HL-60/S4 treated with retinoic acid at 250 ng/mL for 4 days and 3 days (cell line): Measurements from ENCODE around the gene GJE1.
"Not testable (repeated sequence)": the region's sequence is repeated elsewhere in the genome, so short reads cannot be mapped to it uniquely, and the experiment has no call there.

Experiments used
- in situ Hi-C: fragments of 300-500 bp; cut with MboI; formaldehyde crosslinking; loops from 2 replicates; pipeline ENCODE4 v1.7.0; 2022; ENCODE audit warnings: low sequenced_read_pairs

GJE1 gene

GRCh38 chr6:142132625-142133024 is at the start of gene GJE1:
TSS of gene GJE1 (plus strand) at chr6:142132925. CDS start at chr6:142133159, 234 bp downstream.
- in situ Hi-C loops, result no loop called here

DNA sequence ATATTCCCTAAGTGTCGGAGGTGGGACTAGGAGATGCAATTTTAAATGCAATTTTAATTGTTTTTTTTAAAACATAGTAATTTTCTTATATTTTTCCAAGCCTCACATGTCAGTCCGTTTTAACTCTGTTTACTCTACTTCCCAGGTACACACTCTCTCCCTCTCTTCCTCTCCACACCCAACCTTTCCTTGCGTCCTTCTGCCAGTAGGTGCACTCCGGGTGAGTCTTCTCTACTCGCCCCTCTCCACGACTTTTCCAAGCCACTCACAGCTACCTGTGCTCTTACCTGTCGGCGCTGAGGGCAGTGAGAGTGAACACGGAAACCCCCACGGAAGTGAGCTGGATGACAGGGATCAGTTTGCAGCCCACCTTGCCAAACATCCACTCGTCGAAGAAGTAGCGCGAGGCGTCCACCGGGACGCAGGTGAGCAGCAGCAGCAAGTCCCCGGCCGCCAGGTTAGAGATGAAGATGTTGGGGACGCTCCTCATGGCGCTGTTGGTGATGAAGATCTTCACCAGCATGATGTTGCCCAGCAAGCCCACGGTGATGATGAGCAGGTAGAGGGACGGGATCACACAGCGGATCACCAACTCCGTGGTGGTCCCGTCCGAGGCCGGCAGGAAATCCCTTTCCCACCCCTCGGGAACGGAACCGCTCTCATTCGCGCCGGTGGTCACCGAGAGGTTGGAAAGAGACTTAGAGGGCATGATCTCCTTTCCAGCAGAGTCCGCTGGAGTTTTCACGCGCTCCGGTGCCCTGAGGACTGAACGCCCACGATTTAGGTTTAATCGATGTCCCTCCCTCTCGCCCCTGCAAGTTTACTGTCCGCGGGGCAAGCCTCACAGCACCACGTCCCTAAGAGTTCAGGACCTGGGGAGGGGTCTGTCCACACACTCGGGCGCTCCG is 44.5 kb upstream of the GJE1 start:
- in situ Hi-C loops, result no loop called here

DNA sequence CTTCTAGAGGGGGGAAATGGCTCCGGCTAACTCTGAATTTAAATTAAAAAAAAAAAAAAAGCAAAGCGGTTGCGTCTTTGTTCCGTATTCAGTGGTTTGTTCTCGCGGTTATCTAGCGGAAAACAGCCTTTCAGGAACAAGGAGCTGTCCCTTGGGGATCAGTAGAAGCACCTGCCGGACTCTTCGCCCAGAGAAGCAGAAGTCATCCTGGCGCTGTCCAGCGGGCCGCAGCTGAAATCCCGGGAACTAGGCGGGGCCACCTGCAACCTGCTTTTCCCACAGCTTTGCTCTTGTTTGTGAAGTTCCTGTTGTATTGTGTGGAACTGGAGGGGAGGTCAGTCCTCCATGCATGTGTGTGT is 43.9 kb upstream of the GJE1 start:
- in situ Hi-C loops, result no loop called here

- in situ Hi-C loops, result not testable (repeated sequence)
These were observed 27.9 kb upstream of the GJE1 start for GRCh38 chr6:142104820-142105219.

DNA sequence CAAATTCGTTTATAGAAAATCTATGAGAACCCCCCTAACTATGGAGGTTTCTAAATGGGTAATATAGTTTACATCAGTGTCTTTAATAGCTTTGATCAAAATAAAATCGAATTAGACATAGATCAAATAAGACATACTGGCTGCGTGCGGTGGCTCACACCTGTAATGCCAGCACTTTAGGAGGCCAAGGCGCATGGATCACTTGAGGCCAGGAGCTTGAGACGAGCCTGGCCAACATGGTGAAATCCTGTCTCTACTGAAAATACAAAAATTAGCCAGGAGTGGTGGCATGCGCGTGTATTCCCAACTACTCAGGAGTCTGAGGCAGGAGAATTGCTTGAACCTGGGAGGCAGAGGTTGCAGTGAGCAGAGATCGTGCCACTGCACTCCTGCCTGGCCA is 21.9 kb upstream of the GJE1 start:
- in situ Hi-C loops, result not testable (repeated sequence)

DNA sequence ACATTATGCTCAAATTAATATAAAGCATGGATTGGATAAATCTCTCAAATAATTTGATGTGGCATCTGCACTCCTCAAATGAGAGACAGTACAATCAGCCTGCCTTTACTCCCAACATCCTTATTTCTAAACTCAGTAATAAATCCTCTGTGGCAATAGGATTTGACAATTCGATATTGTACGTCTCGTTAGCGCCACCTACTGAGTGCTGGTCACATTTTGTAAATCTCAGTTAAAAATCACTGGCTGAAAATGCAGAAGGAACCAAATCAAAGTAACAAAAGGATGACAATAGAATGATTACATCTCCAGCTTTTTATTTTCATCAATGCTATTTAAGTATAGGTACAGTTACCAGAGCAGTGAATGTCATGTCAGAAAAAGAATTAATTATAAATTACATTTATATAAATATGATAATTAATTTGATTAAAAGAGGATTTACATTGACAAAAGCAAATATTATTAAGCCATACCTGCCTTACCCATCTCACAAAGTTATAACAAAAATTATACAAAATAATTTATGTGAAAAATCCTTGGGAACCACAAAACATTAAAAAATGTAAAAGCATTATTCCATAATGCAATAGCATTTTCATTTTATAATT is 20.2 kb upstream of the GJE1 start:
- in situ Hi-C loops, result no loop called here

DNA sequence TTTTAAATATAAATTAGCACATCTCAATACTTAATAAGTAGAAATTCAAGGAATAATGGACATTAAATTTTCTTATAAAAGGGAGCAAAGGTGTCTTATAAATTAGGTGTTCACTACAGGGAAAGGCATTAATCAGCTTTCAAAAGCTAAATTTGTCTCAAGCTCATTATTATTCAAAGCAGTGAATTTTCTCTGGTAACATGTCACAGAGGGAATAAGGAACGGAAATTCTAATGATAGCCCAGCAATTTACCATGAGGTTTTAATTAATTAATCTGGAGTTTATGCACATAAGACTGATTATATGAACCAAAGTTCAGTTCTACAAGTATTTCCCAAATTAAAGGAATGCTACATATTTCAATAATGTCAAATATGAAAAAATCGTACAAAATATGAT is 15.4 kb upstream of the GJE1 start:
- in situ Hi-C loops, result no loop called here

DNA sequence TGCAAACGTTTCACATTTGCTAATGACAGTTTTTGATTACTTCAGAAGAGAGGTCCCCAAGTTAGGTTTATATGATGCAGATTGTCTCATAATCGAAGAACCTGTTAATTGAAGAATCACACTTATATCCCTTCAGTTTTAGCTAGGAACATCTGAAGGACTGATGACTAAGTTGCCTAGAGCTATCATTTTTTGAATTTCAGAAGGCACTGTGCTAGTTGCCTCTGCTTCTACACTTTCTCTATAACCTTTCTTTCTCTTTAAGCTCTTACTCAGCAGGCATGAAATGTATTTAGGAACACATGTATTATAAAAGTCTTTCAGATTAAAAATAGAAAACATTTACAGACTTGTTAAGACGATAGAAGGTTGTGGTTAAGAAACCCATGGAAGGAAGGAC is 14.4 kb upstream of the GJE1 start:
- in situ Hi-C loops, result no loop called here

DNA sequence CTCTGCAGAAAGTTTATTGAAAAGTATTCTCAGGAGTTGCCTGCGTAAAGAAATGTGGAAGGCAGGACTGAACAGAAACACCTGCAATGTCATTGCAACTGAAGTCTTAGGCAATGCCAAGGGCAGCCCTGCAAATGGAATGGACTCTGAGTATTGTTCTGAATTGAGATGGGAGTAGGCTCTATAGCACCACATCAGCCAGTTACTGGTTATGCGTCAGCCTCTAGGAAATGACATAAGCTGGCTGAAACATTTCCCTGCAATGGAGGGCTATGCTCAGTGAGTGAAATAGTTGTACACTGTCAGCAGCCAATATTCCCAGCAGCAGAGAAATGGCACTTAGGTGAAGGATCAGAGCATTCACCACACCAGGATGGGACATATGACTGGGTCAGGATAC is 13.8 kb upstream of the GJE1 start:
- in situ Hi-C loops, result no loop called here

GRCh38 chr6:142121342-142121741 is 11.4 kb upstream of the GJE1 start:
- in situ Hi-C loops, result no loop called here

DNA sequence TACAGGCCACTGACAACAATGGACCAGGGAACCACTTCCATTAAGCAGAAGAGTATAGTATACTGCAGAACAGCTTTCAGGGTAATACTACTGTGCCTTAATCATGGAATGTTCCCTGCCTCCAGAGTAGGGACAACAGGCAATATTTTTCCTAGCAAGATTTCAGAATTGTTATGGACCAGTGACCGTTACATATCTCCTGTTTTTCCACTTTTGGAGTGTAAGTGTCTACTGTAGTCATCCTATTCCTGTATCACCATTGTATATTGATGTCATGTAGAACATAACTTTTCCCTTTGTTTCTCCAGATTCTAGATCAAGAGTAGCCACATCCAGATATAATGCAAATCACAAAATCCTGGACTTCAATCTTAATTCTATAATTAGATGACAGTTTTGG is 1.9 kb upstream of the GJE1 start:
- in situ Hi-C loops, result no loop called here

DNA sequence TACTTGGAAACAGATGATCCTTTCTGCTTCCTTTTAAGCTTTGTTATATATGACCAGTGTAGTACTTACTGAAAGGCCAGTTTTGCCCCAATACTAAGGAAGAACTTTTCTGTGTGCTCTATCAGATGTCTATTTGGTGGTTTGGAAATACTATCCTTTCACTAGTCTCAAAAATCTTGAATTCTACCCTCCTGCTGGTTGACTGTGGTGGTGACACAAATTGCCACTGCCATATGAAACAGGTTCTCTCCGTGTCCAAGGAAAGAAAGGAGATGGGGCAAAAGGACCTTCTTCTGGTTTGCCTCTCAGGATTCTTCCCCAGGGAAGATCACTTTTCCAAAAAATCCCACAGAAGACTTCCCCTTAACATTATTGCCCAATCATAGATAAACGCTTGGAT is 6.2 kb downstream of the GJE1 start:
- in situ Hi-C loops, result no loop called here

DNA sequence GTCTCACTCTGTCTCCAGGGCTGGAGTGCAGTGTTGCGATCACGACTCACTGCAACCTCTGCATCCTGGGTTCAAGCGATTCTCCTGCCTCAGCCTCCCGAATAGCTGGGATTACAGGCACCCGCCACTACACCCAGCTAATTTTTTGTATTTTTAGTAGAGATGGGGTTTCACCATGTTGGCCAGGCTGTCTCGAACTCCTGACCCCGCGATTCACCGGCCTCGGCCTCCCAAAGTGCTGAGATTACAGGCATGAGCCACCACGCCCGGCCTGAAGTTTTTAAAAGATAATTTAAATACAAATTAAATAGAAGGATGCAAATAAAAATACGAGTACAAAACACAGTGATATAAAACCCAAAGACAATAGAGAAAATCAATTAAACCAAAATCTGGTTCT is 8.8 kb downstream of the GJE1 start:
- in situ Hi-C loops, result not testable (repeated sequence)

- in situ Hi-C loops, result no loop called here
These were observed 14.3 kb downstream of the GJE1 start, which contains the start of the genes NMBR and VTA1 for GRCh38 chr6:142146828-142147662. TSS of gene NMBR (minus strand) at chr6:142147122. CDS start at chr6:142088658, 58,464 bp downstream. TSS of gene VTA1 (plus strand) at chr6:142147263. CDS start at chr6:142147288, 25 bp downstream.

DNA sequence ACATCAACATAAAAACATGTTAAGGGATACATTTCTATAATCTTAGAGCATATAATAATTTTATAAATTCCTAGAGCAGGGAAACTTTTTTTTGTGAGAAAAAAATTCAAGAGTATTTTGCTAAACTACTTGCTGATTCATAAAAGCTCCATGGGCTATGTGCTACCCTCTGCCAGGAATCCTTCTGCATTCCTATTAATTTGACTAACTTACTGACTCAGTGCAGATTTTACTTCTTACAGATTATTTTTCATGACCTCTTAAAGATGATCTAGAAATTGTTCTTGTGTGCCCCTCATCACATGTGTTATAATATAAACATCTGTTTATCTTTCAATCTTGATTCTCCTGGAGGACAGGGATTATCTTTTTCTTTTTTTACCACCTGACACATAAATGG is 20.0 kb downstream of the GJE1 start:
- in situ Hi-C loops, result loop anchor here (25.0 kb wide), 1 partner anchor 235 kb away; no protein-coding TSS in a partner anchor

DNA sequence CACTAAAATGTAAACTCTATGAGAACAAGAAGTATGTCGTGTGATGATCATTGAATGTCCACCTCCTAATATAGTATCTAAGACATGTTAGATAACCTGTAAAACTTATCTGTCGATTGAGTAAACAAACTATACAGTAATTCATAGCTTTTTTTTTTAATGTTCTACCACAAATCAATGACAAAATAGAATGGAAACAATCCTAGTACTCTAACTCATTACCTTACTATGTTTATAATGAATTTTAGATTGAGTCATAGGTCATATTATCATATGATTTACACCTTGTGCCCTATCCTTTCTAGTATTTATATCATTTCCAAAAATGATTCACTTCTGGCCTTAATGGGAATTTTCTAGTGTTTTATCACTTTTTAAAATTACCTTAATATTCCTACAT is 20.5 kb downstream of the GJE1 start:
- in situ Hi-C loops, result loop anchor here (25.0 kb wide), 1 partner anchor 234 kb away; no protein-coding TSS in a partner anchor

GRCh38 chr6:142154336-142154735 is 21.6 kb downstream of the GJE1 start:
- in situ Hi-C loops, result loop anchor here (25.0 kb wide), 1 partner anchor 233 kb away; no protein-coding TSS in a partner anchor

- in situ Hi-C loops, result loop anchor here (25.0 kb wide), 1 partner anchor 232 kb away; no protein-coding TSS in a partner anchor
These were observed 22.4 kb downstream of the GJE1 start for GRCh38 chr6:142155091-142155490.

GRCh38 chr6:142155895-142156757 is 23.4 kb downstream of the GJE1 start:
- in situ Hi-C loops, result loop anchor here (25.0 kb wide), 1 partner anchor 231 kb away; no protein-coding TSS in a partner anchor

DNA sequence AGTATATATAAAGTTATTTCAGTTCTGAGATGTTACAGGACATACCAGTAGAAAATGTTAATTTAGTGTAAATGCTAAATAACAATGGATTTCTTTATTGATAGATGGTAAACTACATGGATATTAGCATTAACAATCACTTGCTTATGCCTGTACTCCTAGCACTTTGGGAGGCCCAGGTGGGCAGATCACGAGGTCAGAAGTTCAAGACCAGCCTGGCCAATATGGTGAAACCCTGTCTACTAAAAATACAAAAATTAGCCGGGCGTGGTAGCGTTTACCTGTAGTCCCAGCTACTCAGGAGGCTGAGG is 24.0 kb downstream of the GJE1 start:
- in situ Hi-C loops, result loop anchor here (25.0 kb wide), 1 partner anchor 231 kb away; no protein-coding TSS in a partner anchor
